Astrocyte (in vitro differentiated cells and primary cell): ENCODE measurements around the gene NME7. TPM values are rescaled to one million over a fixed set of nuclear protein-coding genes. Genes with fewer than 3 reads are reported as not detected.
A peak's percentile ranks its signal among the peaks of the same experiment; 100 is the strongest.

Source experiments
- DNase-seq: peaks from one replicate; pipeline ENCODE4 v3.0.0-alpha.2; 2010; ENCODE audit warnings: low read depth
- FAIRE-seq: peaks from 2 replicates; lab custom pipeline; 2011; peaks lifted over from hg19 to GRCh38; lab: Jason Lieb, UNC
- H2AFZ ChIP-seq: 2 replicates; pipeline ENCODE4 v1.6.0; 2012; ENCODE audit warnings: low read depth, low read length, inconsistent platforms
- H3K27ac ChIP-seq: 2 replicates; pipeline ENCODE4 v1.5.1; 2011; ENCODE audit warnings: low read depth, low read length, inconsistent platforms
- H3K27me3 ChIP-seq: 2 replicates; pipeline ENCODE4 v1.6.0; 2011; ENCODE audit warnings: low read length, inconsistent platforms; ENCODE audit not compliant: insufficient read depth
- H3K36me3 ChIP-seq: 2 replicates; pipeline ENCODE4 v1.5.1; 2011; ENCODE audit warnings: low read length, inconsistent platforms; ENCODE audit not compliant: insufficient read depth
- H3K4me1 ChIP-seq: 2 replicates; pipeline ENCODE4 v1.5.1; 2011; ENCODE audit warnings: low read length, inconsistent platforms; ENCODE audit not compliant: insufficient read depth
- H3K4me2 ChIP-seq: 2 replicates; pipeline ENCODE4 v1.6.0; 2012; ENCODE audit warnings: low read length, inconsistent platforms
- H3K4me3 ChIP-seq: 2 replicates; pipeline ENCODE4 v1.5.1; 2011; ENCODE audit warnings: low read depth, mild to moderate bottlenecking, low read length, inconsistent platforms; ENCODE audit not compliant: insufficient read depth
- H3K79me2 ChIP-seq: 2 replicates; pipeline ENCODE4 v1.6.0; 2012; ENCODE audit warnings: mild to moderate bottlenecking, low read length, inconsistent platforms; ENCODE audit not compliant: insufficient read depth
- H3K9ac ChIP-seq: 2 replicates; pipeline ENCODE4 v1.6.0; 2012; ENCODE audit warnings: mild to moderate bottlenecking, low read length, inconsistent platforms
- H3K9me3 ChIP-seq: 2 replicates; pipeline ENCODE4 v1.5.1; 2012; ENCODE audit warnings: low read depth, mild to moderate bottlenecking, low read length, inconsistent platforms; ENCODE audit not compliant: insufficient read depth
- H4K20me1 ChIP-seq: 2 replicates; pipeline ENCODE4 v1.6.0; 2012; ENCODE audit warnings: low read length, inconsistent platforms; ENCODE audit not compliant: insufficient read depth
- H3K27ac Mint-ChIP-seq: one replicate; pipeline ENCODE4 v1.8.0; 2021; ENCODE audit warnings: mild to moderate bottlenecking, mixed read lengths; ENCODE audit not compliant: unreplicated experiment
- H3K27me3 Mint-ChIP-seq: one replicate; pipeline ENCODE4 v1.8.0; 2021; ENCODE audit warnings: low read depth, mixed read lengths; ENCODE audit not compliant: unreplicated experiment
- H3K36me3 Mint-ChIP-seq: one replicate; pipeline ENCODE4 v1.8.0; 2021; ENCODE audit warnings: low read depth, mixed read lengths; ENCODE audit not compliant: unreplicated experiment
- H3K4me1 Mint-ChIP-seq: one replicate; pipeline ENCODE4 v1.8.0; 2021; ENCODE audit warnings: low read depth, mixed read lengths; ENCODE audit not compliant: unreplicated experiment
- H3K4me3 Mint-ChIP-seq: one replicate; pipeline ENCODE4 v1.8.0; 2021; ENCODE audit warnings: mild to moderate bottlenecking, moderate library complexity, mixed read lengths; ENCODE audit not compliant: unreplicated experiment
- H3K9me3 Mint-ChIP-seq: one replicate; pipeline ENCODE4 v1.8.0; 2021; ENCODE audit warnings: mild to moderate bottlenecking, mixed read lengths; ENCODE audit not compliant: unreplicated experiment
- EZH2 ChIP-seq: IDR thresholded peaks from 2 replicates; pipeline ENCODE4 v1.6.1; 2012; ENCODE audit warnings: mild to moderate bottlenecking, low read length, inconsistent platforms; ENCODE audit not compliant: insufficient read depth
- total RNA-seq: library from RNA; stranded (reverse); gene quantifications from 2 replicates; pipeline ENCODE4 v1.2.1, GENCODE V29; 2021
- TF ChIP-seq, protein P1 (sequence below): IDR thresholded peaks from 2 replicates; pipeline ENCODE4 v1.5.1; 2011; ENCODE audit warnings: low read depth, mild to moderate bottlenecking, inconsistent platforms, low read length, moderate library complexity; ENCODE audit not compliant: insufficient read depth

NME7 gene
- total RNA-seq, 1 donor from 2014 or later, result 21.2 TPM

DNA sequence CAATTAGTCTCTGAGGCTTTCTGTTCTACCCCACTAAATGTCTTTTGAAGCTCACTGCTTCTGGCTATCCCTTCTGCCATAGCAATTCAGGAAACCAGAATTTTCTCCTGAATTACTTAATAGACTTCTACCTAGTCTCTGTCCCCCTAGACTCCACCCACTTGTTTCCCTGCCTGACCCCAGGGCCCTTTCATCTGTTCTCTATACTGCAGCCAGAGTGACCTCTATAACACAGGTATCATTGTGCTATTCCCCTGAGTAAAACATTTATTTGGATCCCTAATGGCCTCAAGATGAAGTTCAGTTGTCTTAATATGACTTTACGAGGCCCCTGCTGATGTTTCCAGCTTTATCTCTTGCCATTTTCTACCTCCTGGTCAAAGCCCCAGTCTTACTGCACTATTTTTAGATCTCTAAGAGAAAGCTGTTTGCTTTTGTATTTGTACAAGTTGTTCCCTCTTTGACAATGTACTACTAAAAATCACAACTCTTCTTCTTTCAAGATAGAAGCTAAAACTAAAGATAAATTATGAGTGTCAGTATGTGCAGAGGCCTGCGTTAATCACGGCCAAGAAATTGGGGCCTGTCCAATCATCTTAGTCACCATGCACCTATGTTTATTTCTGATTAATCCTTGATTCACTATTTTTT is 206.6 kb downstream of the NME7 start:
- Mint-ChIP-seq H3K36me3 (peaks cover 4% of the 10 kb centered on the region), H3K27me3 (no peaks in the 10 kb centered on the region), H3K9me3 (no peaks in the 10 kb centered on the region), H3K4me3 (no peak overlapping the region), H3K27ac (no peak overlapping the region), H3K4me1 (peaks cover 3% of the 10 kb centered on the region)
- Histone ChIP-seq H4K20me1 (no peaks in the 10 kb centered on the region), H3K27ac (no peak overlapping the region), H3K9ac (no peak overlapping the region), H3K79me2 (no peaks in the 10 kb centered on the region), H3K4me3 (no peak overlapping the region), H3K4me2 (no peak overlapping the region), H2AFZ (no peak overlapping the region), H3K9me3 (no peaks in the 10 kb centered on the region), H3K4me1 (peaks cover 14% of the 10 kb centered on the region), H3K27me3 (no peaks in the 10 kb centered on the region), H3K36me3 (no peaks in the 10 kb centered on the region)
- FAIRE-seq (no peak), DNase-seq (peak; percentile 58)
- no peak for TF ChIP-seq EZH2
- TF ChIP-seq, protein P1, sequence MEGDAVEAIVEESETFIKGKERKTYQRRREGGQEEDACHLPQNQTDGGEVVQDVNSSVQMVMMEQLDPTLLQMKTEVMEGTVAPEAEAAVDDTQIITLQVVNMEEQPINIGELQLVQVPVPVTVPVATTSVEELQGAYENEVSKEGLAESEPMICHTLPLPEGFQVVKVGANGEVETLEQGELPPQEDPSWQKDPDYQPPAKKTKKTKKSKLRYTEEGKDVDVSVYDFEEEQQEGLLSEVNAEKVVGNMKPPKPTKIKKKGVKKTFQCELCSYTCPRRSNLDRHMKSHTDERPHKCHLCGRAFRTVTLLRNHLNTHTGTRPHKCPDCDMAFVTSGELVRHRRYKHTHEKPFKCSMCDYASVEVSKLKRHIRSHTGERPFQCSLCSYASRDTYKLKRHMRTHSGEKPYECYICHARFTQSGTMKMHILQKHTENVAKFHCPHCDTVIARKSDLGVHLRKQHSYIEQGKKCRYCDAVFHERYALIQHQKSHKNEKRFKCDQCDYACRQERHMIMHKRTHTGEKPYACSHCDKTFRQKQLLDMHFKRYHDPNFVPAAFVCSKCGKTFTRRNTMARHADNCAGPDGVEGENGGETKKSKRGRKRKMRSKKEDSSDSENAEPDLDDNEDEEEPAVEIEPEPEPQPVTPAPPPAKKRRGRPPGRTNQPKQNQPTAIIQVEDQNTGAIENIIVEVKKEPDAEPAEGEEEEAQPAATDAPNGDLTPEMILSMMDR, result no peak

DNA sequence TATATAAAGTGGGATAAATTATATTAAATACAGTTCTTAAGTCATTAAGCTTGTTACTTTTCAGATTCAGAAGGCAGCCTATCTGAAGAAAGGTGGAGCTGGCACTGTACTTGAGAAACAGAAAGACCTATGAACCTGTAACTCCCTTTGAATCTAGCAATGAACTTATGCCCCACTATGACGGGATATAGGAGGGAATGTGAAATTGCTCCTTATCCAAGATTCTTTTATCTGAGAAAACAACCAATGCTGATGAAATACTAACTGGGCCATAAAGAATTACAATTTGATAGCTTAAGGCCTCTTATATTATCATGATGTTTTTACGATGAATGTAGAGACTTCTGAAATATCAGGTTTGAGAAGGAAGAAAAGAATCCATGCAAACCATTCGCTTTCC is 211.0 kb downstream of the NME7 start:
- no peak overlapping the region for H3K4me3 ChIP-seq
- H3K4me2 ChIP-seq, result no peak overlapping the region
- H3K79me2 ChIP-seq, result no peaks in the 10 kb centered on the region
- Mint-ChIP-seq H3K4me3 (no peak overlapping the region), H3K4me1 (no peaks in the 10 kb centered on the region), H3K9me3 (peaks cover 2% of the 10 kb centered on the region), H3K27ac (no peak overlapping the region), H3K27me3 (no peaks in the 10 kb centered on the region), H3K36me3 (peaks cover 1% of the 10 kb centered on the region)
- FAIRE-seq (no peak), DNase-seq (no peak)
- peaks cover 8% of the 10 kb centered on the region for H3K4me1 ChIP-seq
- no peak overlapping the region for H3K9ac ChIP-seq
- H3K36me3 ChIP-seq, result no peaks in the 10 kb centered on the region
- TF ChIP-seq EZH2, result no peak
- TF ChIP-seq, protein P1, result no peak
- no peaks in the 10 kb centered on the region for H3K27me3 ChIP-seq
- H3K9me3 ChIP-seq, result no peaks in the 10 kb centered on the region
- no peaks in the 10 kb centered on the region for H4K20me1 ChIP-seq
- H2AFZ ChIP-seq, result no peak overlapping the region
- H3K27ac ChIP-seq, result no peak overlapping the region

DNA sequence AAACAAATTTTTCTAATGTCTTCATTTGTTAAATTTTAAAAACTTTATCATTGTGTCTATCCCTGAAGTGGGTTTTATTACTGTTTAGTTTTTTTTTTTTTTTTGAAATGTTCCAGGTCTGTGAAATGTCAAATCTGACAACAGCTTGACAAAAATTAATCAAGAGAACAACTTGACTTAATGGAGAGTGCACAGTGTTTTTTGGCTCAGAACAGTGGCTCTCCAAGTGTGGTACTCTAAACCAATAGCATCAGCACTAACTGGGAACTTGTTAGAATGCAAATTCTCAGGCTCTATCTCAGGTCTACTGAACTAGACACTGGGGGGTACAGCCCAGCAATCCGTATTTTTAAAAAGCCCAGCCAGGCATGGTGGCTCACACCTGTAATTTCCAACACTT is 211.9 kb downstream of the NME7 start:
- Histone ChIP-seq H3K79me2 (no peaks in the 10 kb centered on the region), H3K36me3 (no peaks in the 10 kb centered on the region), H3K4me2 (no peak overlapping the region), H3K4me1 (no peaks in the 10 kb centered on the region), H3K9ac (no peak overlapping the region), H2AFZ (no peak overlapping the region), H3K9me3 (no peaks in the 10 kb centered on the region), H4K20me1 (no peaks in the 10 kb centered on the region), H3K27ac (no peak overlapping the region), H3K4me3 (no peak overlapping the region), H3K27me3 (no peaks in the 10 kb centered on the region)
- DNase-seq (no peak), FAIRE-seq (no peak)
- Mint-ChIP-seq H3K4me3 (no peak overlapping the region), H3K27ac (no peak overlapping the region), H3K36me3 (peaks cover 6% of the 10 kb centered on the region), H3K27me3 (no peaks in the 10 kb centered on the region), H3K4me1 (no peaks in the 10 kb centered on the region), H3K9me3 (peaks cover 4% of the 10 kb centered on the region)
- no peak for TF ChIP-seq EZH2
- TF ChIP-seq, protein P1, result no peak
